ENCODE measurements around the gene LRRC36.
"Not testable (repeated sequence)": the region's sequence is repeated elsewhere in the genome, so short reads cannot be mapped to it uniquely, and the experiment has no call there.

LRRC36 gene

GRCh38 chr16:67350324-67350723 is 23.7 kb downstream of the LRRC36 start:
- H3K36me3 Mint-ChIP-seq = no peaks in the 10 kb centered on the region
- no peaks in the 10 kb centered on the region for H3K27me3 Mint-ChIP-seq
- no peaks in the 10 kb centered on the region for H3K4me1 Mint-ChIP-seq (ENCODE audit: low read depth)
- no peaks in the 10 kb centered on the region for H3K9me3 Mint-ChIP-seq (ENCODE audit: low read depth)
- H3K27ac Mint-ChIP-seq = no peak overlapping the region
- H3K4me3 Mint-ChIP-seq = no peak overlapping the region

- H3K36me3 Mint-ChIP-seq; H3K9me3 Mint-ChIP-seq (ENCODE audit: low read depth); H3K27ac Mint-ChIP-seq; H3K27me3 Mint-ChIP-seq; H3K4me3 Mint-ChIP-seq; H3K4me1 Mint-ChIP-seq (ENCODE audit: low read depth): not testable (repeated sequence)
Measured at GRCh38 chr16:67352463-67352862, 25.8 kb downstream of the LRRC36 start.

GRCh38 chr16:67356396-67356795 is 29.8 kb downstream of the LRRC36 start:
- H3K9me3 Mint-ChIP-seq (ENCODE audit: low read depth) = no peaks in the 10 kb centered on the region
- H3K27me3 Mint-ChIP-seq = no peaks in the 10 kb centered on the region
- H3K4me3 Mint-ChIP-seq = no peak overlapping the region
- H3K27ac Mint-ChIP-seq = no peak overlapping the region
- H3K36me3 Mint-ChIP-seq = no peaks in the 10 kb centered on the region
- H3K4me1 Mint-ChIP-seq (ENCODE audit: low read depth) = no peaks in the 10 kb centered on the region

GRCh38 chr16:67357561-67357960 is 30.9 kb downstream of the LRRC36 start:
- H3K9me3 Mint-ChIP-seq (ENCODE audit: low read depth) = no peaks in the 10 kb centered on the region
- no peaks in the 10 kb centered on the region for H3K36me3 Mint-ChIP-seq
- H3K27me3 Mint-ChIP-seq = no peaks in the 10 kb centered on the region
- no peak overlapping the region for H3K4me3 Mint-ChIP-seq
- H3K4me1 Mint-ChIP-seq (ENCODE audit: low read depth) = no peaks in the 10 kb centered on the region
- no peak overlapping the region for H3K27ac Mint-ChIP-seq

- H3K4me3 Mint-ChIP-seq; H3K36me3 Mint-ChIP-seq; H3K27ac Mint-ChIP-seq; H3K4me1 Mint-ChIP-seq (ENCODE audit: low read depth); H3K27me3 Mint-ChIP-seq; H3K9me3 Mint-ChIP-seq (ENCODE audit: low read depth): not testable (repeated sequence)
Measured at GRCh38 chr16:67359540-67360269, 33.1 kb downstream of the LRRC36 start.

GRCh38 chr16:67361038-67361437 is 34.4 kb downstream of the LRRC36 start:
- H3K36me3 Mint-ChIP-seq = no peaks in the 10 kb centered on the region
- peaks cover 17% of the 10 kb centered on the region for H3K4me1 Mint-ChIP-seq (ENCODE audit: low read depth)
- no peak overlapping the region for H3K4me3 Mint-ChIP-seq
- H3K27ac Mint-ChIP-seq = no peak overlapping the region
- no peaks in the 10 kb centered on the region for H3K27me3 Mint-ChIP-seq
- H3K9me3 Mint-ChIP-seq (ENCODE audit: low read depth) = no peaks in the 10 kb centered on the region

- Mint-ChIP-seq H3K4me3 (no peak overlapping the region), H3K9me3 (ENCODE audit: low read depth) (no peaks in the 10 kb centered on the region), H3K27ac (no peak overlapping the region), H3K27me3 (no peaks in the 10 kb centered on the region), H3K4me1 (ENCODE audit: low read depth) (peaks cover 17% of the 10 kb centered on the region), H3K36me3 (no peaks in the 10 kb centered on the region)
Measured at GRCh38 chr16:67364600-67365235, 38.1 kb downstream of the LRRC36 start.

GRCh38 chr16:67370661-67371060 is 44.0 kb downstream of the LRRC36 start:
- no peaks in the 10 kb centered on the region for H3K36me3 Mint-ChIP-seq
- H3K27ac Mint-ChIP-seq = no peak overlapping the region
- H3K27me3 Mint-ChIP-seq = no peaks in the 10 kb centered on the region
- peaks cover 2% of the 10 kb centered on the region for H3K4me1 Mint-ChIP-seq (ENCODE audit: low read depth)
- no peak overlapping the region for H3K4me3 Mint-ChIP-seq
- H3K9me3 Mint-ChIP-seq (ENCODE audit: low read depth) = no peaks in the 10 kb centered on the region

GRCh38 chr16:67372664-67373063 is 46.0 kb downstream of the LRRC36 start:
- H3K4me1 Mint-ChIP-seq (ENCODE audit: low read depth) = no peaks in the 10 kb centered on the region

GRCh38 chr16:67376012-67376411 is 49.4 kb downstream of the LRRC36 start:
- not testable (repeated sequence) for H3K27me3 Mint-ChIP-seq; H3K27ac Mint-ChIP-seq; H3K4me3 Mint-ChIP-seq; H3K36me3 Mint-ChIP-seq; H3K9me3 Mint-ChIP-seq (ENCODE audit: low read depth); H3K4me1 Mint-ChIP-seq (ENCODE audit: low read depth)

More at GRCh38 chr16:67372664-67373063, 46.0 kb downstream of the LRRC36 start:
- Mint-ChIP-seq H3K9me3 (ENCODE audit: low read depth) (no peaks in the 10 kb centered on the region), H3K27ac (no peak overlapping the region), H3K27me3 (no peaks in the 10 kb centered on the region), H3K36me3 (no peaks in the 10 kb centered on the region), H3K4me3 (no peak overlapping the region)

- H3K27ac Mint-ChIP-seq = no peak overlapping the region
- H3K36me3 Mint-ChIP-seq = no peaks in the 10 kb centered on the region
- H3K4me1 Mint-ChIP-seq (ENCODE audit: low read depth) = no peaks in the 10 kb centered on the region
- H3K27me3 Mint-ChIP-seq = no peaks in the 10 kb centered on the region
- no peaks in the 10 kb centered on the region for H3K9me3 Mint-ChIP-seq (ENCODE audit: low read depth)
- H3K4me3 Mint-ChIP-seq = no peak overlapping the region
Measured at GRCh38 chr16:67378642-67379041, 52.0 kb downstream of the LRRC36 start.

GRCh38 chr16:67383284-67383683 is 56.7 kb downstream of the LRRC36 start:
- Mint-ChIP-seq H3K27ac (no peak overlapping the region), H3K4me1 (ENCODE audit: low read depth) (no peaks in the 10 kb centered on the region), H3K36me3 (no peaks in the 10 kb centered on the region), H3K9me3 (ENCODE audit: low read depth) (no peaks in the 10 kb centered on the region), H3K27me3 (no peaks in the 10 kb centered on the region), H3K4me3 (no peak overlapping the region)

GRCh38 chr16:67384778-67385510 is 58.3 kb downstream of the LRRC36 start:
- Mint-ChIP-seq H3K4me3 (no peak overlapping the region), H3K9me3 (ENCODE audit: low read depth) (no peaks in the 10 kb centered on the region), H3K36me3 (no peaks in the 10 kb centered on the region), H3K27me3 (no peaks in the 10 kb centered on the region), H3K4me1 (ENCODE audit: low read depth) (no peaks in the 10 kb centered on the region), H3K27ac (no peak overlapping the region)

GRCh38 chr16:67386861-67387455 is 60.3 kb downstream of the LRRC36 start:
- no peaks in the 10 kb centered on the region for H3K9me3 Mint-ChIP-seq (ENCODE audit: low read depth)
- H3K27me3 Mint-ChIP-seq = no peaks in the 10 kb centered on the region
- H3K4me3 Mint-ChIP-seq = no peak overlapping the region
- H3K27ac Mint-ChIP-seq = no peak overlapping the region
- H3K4me1 Mint-ChIP-seq (ENCODE audit: low read depth) = no peaks in the 10 kb centered on the region
- H3K36me3 Mint-ChIP-seq = no peaks in the 10 kb centered on the region

- H3K4me3 Mint-ChIP-seq = no peak overlapping the region
- H3K9me3 Mint-ChIP-seq (ENCODE audit: low read depth) = no peaks in the 10 kb centered on the region
- H3K27ac Mint-ChIP-seq = no peak overlapping the region
- H3K27me3 Mint-ChIP-seq = peaks cover 3% of the 10 kb centered on the region
- no peaks in the 10 kb centered on the region for H3K36me3 Mint-ChIP-seq
- H3K4me1 Mint-ChIP-seq (ENCODE audit: low read depth) = peaks cover 2% of the 10 kb centered on the region
Measured at GRCh38 chr16:67387479-67388079, 61.0 kb downstream of the LRRC36 start.
